ENCODE measurements around the gene RALGPS2.

GRCh38 chr1:178683291-178683690 is 41.8 kb upstream of the RALGPS2 start:
- TF ChIP-seq CTCF (IDR thresholded peaks at IDR 0.05) (no peak), EZH2 (IDR thresholded peaks at IDR 0.05) (no peak), EZH2phosphoT487 (IDR thresholded peaks at IDR 0.05) (no peak)

Measured in neural progenitor cell (in vitro differentiated cells).